HUES64 (cell line): Measurements from ENCODE around the gene CCS.

Experiments used
- H3K27ac ChIP-seq: 2 replicates; pipeline ENCODE4 v1.7.0; 2013; ENCODE audit warnings: low read depth, low read length, inconsistent platforms
- H3K27me3 ChIP-seq: 2 replicates; pipeline ENCODE4 v1.6.1; 2013; ENCODE audit warnings: mild to moderate bottlenecking, low read length; ENCODE audit not compliant: insufficient read depth
- H3K36me3 ChIP-seq: 2 replicates; pipeline ENCODE4 v1.6.1; 2013; ENCODE audit warnings: mild to moderate bottlenecking, low read length; ENCODE audit not compliant: insufficient read depth
- H3K4me1 ChIP-seq: 2 replicates; pipeline ENCODE4 v1.6.1; 2013; ENCODE audit warnings: mild to moderate bottlenecking, low read length, moderate library complexity; ENCODE audit not compliant: insufficient read depth
- H3K4me3 ChIP-seq: 2 replicates; pipeline ENCODE4 v1.5.1; 2013; ENCODE audit warnings: mild to moderate bottlenecking, low read length, moderate library complexity
- H3K9ac ChIP-seq: 2 replicates; pipeline ENCODE4 v1.6.1; 2013; ENCODE audit warnings: mild to moderate bottlenecking, low read depth, low read length
- H3K9me3 ChIP-seq: 2 replicates; pipeline ENCODE4 v1.6.1; 2013; ENCODE audit warnings: low read depth, low read length; ENCODE audit not compliant: insufficient read depth
- WGBS: fragments of 150-250, 120-280 bp; methylation state at CpG from one replicate; pipeline ENCODE4 v1.1.7; 2013; ENCODE audit warnings: missing lambda C conversion rate; 5-methylcytosine and 5-hydroxymethylcytosine counted together

The CCS gene

DNA sequence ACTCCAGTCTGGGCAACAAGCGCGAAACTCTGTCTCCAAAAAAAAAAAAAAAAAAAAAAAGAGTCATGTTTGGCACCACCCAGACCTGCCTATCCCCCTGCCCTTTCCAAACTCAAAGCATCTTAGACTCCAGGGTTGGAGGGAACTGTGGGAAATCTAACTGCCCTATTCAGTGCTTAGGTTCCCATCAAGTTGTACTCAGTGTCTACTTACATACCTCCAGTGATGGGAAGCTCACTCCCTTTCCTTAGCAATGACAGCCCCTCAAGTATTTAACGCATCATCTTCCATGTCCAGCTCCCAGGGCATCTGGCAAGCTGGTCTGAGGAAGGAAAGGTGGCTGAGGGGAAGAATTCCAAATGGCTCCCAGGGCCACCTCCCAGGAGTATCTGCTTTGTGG, 43.3 kb upstream of the CCS start:
- Histone ChIP-seq H3K4me3 (no peak overlapping the region), H3K9ac (no peak overlapping the region), H3K36me3 (peaks cover 2% of the 10 kb centered on the region; the same call in 1 of the 2 replicates), H3K27ac (no peak overlapping the region), H3K27me3 (no peaks in the 10 kb centered on the region), H3K9me3 (no peaks in the 10 kb centered on the region), H3K4me1 (peaks cover 10% of the 10 kb centered on the region)
- WGBS, result 90% methylated on average over 3 of the region's 3 CpGs

DNA sequence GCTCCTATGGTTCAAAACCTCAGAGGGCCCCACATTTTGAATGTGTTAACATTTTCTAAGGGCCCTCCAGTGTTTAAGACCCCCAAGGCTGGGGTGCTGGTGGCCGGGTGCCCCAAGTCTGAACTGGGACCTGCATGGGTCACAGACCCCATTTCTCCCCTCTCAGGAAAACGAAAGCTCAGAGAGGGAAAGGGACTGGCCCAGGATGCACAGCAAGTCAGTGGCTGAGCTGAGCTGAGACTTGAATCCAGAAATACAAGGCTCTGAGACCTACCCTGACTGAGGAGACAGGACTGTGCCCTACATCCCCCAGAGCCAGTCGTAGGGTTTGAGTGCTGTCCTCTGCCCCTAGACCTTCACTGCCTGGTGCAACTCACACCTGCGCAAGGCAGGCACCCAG, 42.1 kb upstream of the CCS start:
- H3K9ac ChIP-seq, result no peak overlapping the region
- no peaks in the 10 kb centered on the region for H3K27me3 ChIP-seq
- peaks cover 12% of the 10 kb centered on the region; the same call in 1 of the 2 replicates for H3K36me3 ChIP-seq
- H3K27ac ChIP-seq, result no peak overlapping the region
- H3K9me3 ChIP-seq, result no peaks in the 10 kb centered on the region
- H3K4me3 ChIP-seq, result no peak overlapping the region
- WGBS, result 93% methylated on average over 4 of the region's 4 CpGs
- peaks cover 7% of the 10 kb centered on the region; the same call in 1 of the 2 replicates for H3K4me1 ChIP-seq

DNA sequence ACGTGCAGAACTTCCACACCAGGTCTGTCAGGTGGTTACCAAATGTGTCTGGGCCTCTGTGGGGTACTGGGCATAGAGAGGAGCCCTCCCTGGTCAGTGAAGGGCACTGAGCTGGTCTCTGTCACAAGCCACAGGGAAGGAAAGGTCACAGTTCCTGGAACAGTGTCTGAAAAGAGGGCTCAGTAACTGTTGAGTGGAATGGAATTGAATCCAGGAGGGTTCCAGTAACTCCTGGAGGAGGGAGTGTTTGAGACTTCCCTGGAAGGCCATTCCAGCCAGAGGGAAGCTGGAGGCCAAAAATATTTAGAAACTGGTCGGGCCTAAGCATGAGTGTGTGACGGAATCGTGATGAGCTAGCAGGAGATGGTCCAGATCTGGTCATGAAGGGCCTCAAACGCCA, 38.4 kb upstream of the CCS start:
- Histone ChIP-seq H3K36me3 (peaks cover 31% of the 10 kb centered on the region; the same call in 1 of the 2 replicates), H3K4me1 (no peaks in the 10 kb centered on the region), H3K9ac (no peak overlapping the region), H3K4me3 (no peak overlapping the region), H3K9me3 (no peaks in the 10 kb centered on the region), H3K27me3 (no peaks in the 10 kb centered on the region), H3K27ac (no peak overlapping the region)
- WGBS, result 93% methylated on average over 5 of the region's 5 CpGs

DNA sequence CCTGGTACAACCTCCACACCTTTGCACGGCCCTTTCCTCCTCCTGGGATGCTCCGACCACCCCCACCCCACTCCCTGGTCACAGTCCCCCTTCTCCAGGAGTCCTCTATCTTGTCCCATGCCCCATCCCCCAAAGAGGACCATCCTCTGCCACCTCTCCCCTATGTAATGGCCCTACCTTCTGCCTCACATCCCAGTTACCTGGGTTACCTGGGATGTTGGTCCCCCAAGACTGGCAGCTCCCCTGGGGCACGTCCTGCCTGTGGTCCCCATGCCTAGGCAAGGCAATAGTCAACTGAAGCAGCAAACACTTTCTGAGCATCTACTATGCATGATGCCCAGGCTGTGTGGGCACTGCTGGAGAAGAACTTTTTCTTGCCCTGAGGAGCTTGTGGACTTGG, 37.6 kb upstream of the CCS start:
- Histone ChIP-seq H3K4me3 (no peak overlapping the region), H3K9me3 (no peaks in the 10 kb centered on the region), H3K9ac (no peak overlapping the region), H3K4me1 (no peaks in the 10 kb centered on the region), H3K36me3 (peaks cover 34% of the 10 kb centered on the region; the same call in 1 of the 2 replicates), H3K27ac (no peak overlapping the region), H3K27me3 (no peaks in the 10 kb centered on the region)
- 83% methylated on average over 3 of the region's 3 CpGs for WGBS

DNA sequence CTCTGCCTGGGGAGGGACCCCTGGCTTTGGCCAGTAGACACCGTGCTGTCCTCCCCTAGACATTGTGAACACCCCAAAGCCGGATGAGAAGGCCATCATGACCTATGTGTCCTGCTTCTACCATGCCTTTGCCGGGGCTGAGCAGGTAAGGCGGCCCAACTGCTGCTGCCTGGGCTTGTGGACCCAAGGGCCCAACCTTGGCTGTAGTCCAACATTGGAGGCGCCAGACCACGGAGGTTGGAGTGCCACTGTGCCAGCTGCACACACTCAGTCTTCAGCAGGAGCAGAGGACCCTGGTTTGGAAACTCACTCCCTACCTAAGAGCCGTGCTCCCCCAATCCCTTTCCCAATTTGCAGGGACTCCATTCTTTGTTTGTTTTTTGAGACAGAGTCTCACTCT, 36.9 kb upstream of the CCS start:
- Histone ChIP-seq H3K4me3 (no peak overlapping the region), H3K27me3 (no peaks in the 10 kb centered on the region), H3K9me3 (no peaks in the 10 kb centered on the region), H3K9ac (no peak overlapping the region), H3K4me1 (no peaks in the 10 kb centered on the region), H3K36me3 (peaks cover 40% of the 10 kb centered on the region; the same call in 1 of the 2 replicates), H3K27ac (no peak overlapping the region)
- 96% methylated on average over 7 of the region's 7 CpGs for WGBS

DNA sequence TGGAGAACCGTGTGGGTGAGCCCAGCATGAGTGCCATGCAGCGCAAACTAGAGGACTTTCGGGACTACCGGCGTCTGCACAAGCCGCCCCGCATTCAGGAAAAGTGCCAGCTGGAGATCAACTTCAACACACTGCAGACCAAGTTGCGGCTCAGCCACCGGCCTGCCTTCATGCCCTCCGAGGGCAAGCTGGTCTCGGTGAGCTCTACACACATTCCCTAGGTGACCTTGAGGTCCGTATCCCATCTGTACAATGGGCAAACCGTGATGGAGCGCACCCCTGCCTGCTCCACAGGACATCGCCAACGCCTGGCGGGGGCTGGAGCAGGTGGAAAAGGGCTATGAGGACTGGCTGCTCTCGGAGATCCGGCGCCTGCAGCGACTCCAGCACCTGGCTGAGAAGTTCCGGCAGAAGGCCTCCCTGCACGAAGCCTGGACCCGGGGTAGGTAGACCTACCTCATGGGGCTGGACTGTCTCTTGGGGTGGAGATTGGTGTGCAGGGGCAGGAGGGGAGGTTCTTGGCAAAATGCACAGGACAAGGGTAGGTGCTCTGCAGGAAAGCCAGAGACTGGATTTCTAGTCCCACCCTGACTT, 35.2 kb upstream of the CCS start:
- Histone ChIP-seq H3K27ac (no peak overlapping the region), H3K36me3 (peaks cover 57% of the 10 kb centered on the region; the same call in 1 of the 2 replicates), H3K27me3 (no peaks in the 10 kb centered on the region), H3K4me1 (no peaks in the 10 kb centered on the region), H3K4me3 (no peak overlapping the region), H3K9ac (no peak overlapping the region), H3K9me3 (no peaks in the 10 kb centered on the region)
- WGBS, result 93% methylated on average over 24 of the region's 24 CpGs

DNA sequence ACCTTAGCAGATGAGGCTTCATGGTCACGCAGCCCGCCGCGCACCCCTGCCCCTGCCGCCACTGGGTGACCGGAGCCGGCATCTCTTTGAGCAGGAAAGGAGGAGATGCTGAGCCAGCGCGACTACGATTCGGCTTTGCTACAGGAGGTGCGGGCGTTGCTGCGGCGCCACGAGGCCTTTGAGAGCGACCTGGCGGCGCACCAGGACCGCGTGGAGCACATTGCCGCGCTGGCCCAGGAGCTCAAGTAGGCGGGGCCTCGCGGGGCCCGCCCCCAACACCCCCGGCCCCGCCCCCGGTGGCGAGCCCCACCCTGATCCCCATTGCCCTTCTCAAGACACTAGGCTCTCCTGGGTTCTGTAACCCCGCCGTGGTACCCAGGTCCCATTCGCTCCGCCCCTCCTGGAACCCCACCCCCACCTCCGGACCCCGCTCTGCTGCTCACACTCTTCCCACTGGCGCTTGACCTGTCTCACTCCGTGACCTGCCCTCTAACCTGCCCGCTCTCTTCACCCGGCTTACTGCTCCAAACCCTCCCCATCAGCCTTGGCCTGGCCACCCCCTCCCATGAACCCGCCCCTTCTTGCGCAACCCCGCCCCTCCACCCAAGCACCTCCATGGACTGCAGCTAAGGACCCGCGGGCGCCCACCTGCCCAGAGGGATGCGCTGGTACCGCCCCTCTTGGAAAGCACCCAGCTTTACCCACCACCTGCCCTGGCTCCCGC, 33.7 kb upstream of the CCS start:
- no peak overlapping the region for H3K9ac ChIP-seq
- H3K9me3 ChIP-seq, result no peaks in the 10 kb centered on the region
- peaks cover 61% of the 10 kb centered on the region; the same call in 1 of the 2 replicates for H3K36me3 ChIP-seq
- no peaks in the 10 kb centered on the region for H3K4me1 ChIP-seq
- 91% methylated on average over 47 of the region's 50 CpGs for WGBS
- H3K27me3 ChIP-seq, result no peaks in the 10 kb centered on the region
- H3K27ac ChIP-seq, result no peak overlapping the region
- no peak overlapping the region for H3K4me3 ChIP-seq

DNA sequence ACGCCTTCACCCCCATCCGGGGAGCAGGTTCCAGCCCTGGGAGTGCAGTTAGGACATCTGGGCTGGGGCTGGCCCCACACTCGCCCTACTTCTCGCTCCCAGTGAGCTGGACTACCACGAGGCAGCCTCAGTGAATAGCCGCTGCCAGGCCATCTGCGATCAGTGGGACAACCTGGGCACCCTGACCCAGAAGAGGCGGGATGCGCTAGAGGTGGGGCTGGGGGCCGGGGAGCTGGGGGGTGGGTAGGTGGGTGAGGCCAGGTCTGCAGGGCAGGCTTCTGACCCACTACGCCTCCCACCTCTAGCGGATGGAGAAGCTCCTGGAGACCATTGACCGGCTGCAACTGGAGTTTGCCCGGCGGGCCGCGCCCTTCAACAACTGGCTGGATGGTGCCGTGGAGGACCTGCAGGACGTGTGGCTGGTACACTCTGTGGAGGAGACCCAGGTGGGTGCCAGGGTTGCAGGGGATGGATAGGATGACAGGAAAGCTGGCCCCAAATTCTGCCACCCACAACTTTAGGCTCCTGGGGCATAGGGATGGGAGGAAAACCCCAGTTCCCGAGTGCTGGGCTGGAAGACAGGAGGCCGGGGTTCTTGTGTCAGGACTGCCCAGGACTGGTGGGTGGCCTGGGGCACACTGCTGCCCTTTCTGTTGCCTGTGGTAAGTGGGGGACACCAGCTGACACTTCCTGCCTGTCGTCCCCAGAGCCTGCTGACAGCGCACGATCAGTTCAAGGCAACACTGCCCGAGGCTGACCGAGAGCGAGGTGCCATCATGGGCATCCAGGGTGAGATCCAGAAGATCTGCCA, 32.9 kb upstream of the CCS start:
- H3K4me3 ChIP-seq, result no peak overlapping the region
- no peaks in the 10 kb centered on the region for H3K27me3 ChIP-seq
- no peaks in the 10 kb centered on the region for H3K4me1 ChIP-seq
- no peak overlapping the region for H3K9ac ChIP-seq
- H3K36me3 ChIP-seq, result peaks cover 59% of the 10 kb centered on the region; the same call in 1 of the 2 replicates
- H3K9me3 ChIP-seq, result no peaks in the 10 kb centered on the region
- no peak overlapping the region for H3K27ac ChIP-seq
- 89% methylated on average over 25 of the region's 27 CpGs for WGBS

DNA sequence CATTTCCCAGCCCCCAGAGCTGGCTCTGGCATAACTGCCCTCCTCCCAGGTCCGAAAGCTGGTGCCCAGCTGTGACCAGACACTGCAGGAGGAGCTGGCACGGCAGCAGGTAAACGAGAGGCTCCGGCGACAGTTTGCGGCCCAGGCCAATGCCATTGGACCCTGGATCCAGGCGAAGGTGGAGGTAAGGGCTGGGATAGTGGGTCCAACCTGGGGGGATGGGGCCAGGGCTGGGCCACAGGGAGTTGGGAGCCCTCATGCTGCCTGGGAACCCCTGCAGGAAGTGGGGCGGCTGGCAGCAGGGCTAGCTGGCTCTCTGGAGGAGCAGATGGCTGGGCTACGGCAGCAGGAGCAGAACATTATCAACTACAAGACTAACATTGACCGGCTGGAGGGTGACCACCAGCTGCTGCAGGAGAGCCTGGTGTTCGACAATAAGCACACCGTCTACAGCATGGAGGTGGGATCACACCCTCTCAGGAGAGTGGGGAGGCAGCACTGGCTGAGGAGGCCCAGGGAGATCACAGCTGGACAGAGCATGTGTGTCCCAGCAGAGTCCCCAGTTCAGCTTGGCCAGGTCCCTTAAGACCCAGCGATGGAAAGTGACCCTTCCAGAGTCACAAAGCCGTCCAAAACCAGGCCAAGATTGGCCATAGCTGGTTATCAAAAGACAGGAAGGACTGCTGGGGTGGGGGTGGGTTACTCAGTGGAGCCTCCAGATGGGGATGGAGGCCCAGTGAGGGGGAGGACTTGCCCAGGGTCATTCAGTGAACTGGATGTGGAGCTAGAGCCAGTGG, 31.6 kb upstream of the CCS start:
- no peak overlapping the region for H3K27ac ChIP-seq
- no peaks in the 10 kb centered on the region for H3K9me3 ChIP-seq
- H3K4me3 ChIP-seq, result no peak overlapping the region
- no peak overlapping the region for H3K9ac ChIP-seq
- no peaks in the 10 kb centered on the region for H3K27me3 ChIP-seq
- H3K36me3 ChIP-seq, result peaks cover 46% of the 10 kb centered on the region; the same call in 1 of the 2 replicates
- H3K4me1 ChIP-seq, result no peaks in the 10 kb centered on the region
- 94% methylated on average over 14 of the region's 14 CpGs for WGBS

DNA sequence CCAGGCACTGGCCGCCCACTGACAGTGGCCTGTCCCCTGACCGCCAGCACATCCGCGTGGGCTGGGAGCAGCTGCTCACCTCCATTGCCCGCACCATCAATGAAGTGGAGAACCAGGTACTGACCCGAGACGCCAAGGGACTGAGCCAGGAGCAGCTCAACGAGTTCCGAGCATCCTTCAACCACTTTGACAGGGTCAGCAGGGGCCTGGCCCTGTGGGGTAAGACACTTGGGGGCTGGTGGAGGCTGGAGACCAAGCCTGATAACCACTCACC, 31.1 kb upstream of the CCS start:
- H3K9me3 ChIP-seq, result no peaks in the 10 kb centered on the region
- H3K27me3 ChIP-seq, result no peaks in the 10 kb centered on the region
- H3K9ac ChIP-seq, result no peak overlapping the region
- peaks cover 46% of the 10 kb centered on the region; the same call in 1 of the 2 replicates for H3K36me3 ChIP-seq
- 96% methylated on average over 9 of the region's 9 CpGs for WGBS
- no peaks in the 10 kb centered on the region for H3K4me1 ChIP-seq
- no peak overlapping the region for H3K4me3 ChIP-seq
- H3K27ac ChIP-seq, result no peak overlapping the region
